NOMO-1 (cell line): ENCODE measurements around the gene ADAMTS7.
"Not testable (repeated sequence)": the region's sequence is repeated elsewhere in the genome, so short reads cannot be mapped to it uniquely, and the experiment has no call there.

Experiments
- DNase-seq, 2 experiments: peaks; one replicate each; lab custom pipeline; 2025; ENCODE audit not compliant: unreplicated experiment in 2 of 2; lab: John Stamatoyannopoulos, UW

Gene ADAMTS7

DNA sequence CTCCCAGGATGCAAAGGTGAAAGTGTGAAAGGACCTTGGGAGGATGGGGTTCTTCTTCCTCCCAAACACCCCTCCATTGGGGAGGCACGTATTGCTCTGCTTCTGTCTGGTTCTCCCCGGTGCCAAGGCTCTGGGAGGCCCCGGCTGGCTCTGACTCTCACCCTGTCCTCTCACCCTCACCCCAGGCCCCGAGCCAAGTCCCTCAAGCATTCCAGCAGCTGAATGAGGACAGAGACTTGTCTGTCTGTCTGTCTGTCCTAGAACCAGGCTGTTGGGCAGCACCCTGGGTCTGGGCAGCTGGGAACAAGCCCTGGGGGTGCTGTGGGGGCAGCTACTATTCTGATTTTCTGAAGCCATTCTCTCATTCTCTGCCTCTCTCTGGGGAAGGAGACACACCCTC is 29.9 kb downstream of the ADAMTS7 start:
- not testable (repeated sequence) for DNase-seq

DNA sequence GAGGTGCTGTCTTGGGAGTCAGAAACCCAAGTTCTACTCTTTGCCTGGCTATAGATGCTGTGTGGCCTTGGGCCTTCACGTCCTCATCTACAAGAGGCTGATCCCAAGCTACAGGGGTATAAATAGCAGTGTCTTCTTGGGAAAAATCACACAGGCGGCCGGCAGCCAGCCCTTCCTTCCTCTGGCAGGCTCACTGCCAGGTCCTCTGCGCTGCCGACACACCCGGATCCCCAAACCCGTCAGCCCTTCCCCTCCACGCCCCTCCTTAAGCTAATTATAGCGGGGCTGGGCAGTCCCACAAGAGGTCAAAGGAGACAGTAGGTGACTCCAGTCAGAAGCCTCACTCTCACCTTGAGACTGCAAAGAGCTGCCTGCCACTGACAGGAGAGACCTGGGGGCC is 31.3 kb downstream of the ADAMTS7 start:
- not testable (repeated sequence) for DNase-seq

DNA sequence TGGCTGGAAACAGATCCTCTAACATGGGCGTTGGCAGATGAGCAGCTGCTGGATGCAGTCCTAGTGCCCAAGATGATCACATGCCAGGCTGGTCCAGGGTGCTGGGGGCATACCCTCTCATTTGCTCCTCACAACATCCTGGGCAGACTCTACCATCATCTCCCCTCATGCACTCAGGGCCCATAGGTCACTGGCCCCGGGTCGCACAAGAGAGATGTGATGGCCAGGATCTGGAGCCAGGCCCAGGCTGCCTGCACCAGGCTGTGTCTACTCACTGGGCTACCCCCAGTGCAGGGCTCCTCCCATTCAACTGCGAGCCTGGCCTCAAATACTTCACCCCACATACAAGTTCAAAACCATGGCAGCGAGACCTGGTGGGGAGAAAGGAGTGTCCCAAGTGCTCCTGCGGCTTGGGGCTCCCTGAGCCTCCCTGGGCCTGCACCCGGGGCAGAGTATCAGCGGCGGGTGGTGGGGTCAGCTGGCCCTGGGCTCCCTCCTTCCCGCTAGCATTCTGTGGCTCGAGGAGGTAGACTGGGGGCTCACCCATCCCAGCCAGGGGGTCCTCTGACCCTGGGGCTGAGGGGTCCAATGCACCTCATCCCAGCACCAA is 32.0 kb downstream of the ADAMTS7 start:
- DNase-seq = not testable (repeated sequence)

DNA sequence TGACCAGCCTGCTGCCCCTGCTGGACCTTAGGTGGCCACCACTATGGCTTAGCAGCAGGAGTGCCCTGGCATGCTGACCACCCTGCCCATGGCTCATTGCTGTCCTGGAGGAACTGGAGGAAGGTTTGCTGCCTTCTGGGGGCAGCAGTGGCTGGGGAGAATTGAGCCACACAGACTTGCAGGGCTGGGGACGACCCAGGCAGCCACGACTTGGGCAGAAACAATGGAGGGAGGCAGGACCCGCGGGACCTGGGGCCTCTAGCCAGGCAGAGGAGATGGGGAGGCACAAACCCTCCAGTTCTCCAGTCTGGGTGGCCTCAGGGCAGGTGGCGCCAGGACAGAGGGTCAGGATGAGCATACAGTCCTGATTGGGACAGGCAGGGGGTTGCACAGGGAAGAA is 32.8 kb downstream of the ADAMTS7 start:
- no peak for DNase-seq

DNA sequence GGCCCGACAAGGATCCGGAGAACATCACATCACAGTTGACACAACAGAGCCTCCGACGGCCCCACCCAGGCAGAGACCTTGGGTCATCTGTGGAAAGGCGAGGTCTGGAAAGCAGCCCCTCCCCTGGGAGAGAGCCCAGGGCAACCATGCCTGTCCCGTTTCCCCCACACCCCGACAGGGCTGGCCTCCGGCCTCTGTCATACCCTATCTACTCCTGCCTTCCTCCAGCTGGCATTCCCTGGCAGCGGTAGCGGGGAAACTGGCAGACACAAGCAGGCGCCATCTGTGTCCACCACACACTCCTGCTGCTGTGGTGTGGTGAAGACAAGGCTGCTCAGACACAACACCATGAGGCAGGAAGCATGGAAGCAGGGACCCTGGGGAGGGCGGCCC is 33.3 kb downstream of the ADAMTS7 start:
- not testable (repeated sequence) for DNase-seq

DNA sequence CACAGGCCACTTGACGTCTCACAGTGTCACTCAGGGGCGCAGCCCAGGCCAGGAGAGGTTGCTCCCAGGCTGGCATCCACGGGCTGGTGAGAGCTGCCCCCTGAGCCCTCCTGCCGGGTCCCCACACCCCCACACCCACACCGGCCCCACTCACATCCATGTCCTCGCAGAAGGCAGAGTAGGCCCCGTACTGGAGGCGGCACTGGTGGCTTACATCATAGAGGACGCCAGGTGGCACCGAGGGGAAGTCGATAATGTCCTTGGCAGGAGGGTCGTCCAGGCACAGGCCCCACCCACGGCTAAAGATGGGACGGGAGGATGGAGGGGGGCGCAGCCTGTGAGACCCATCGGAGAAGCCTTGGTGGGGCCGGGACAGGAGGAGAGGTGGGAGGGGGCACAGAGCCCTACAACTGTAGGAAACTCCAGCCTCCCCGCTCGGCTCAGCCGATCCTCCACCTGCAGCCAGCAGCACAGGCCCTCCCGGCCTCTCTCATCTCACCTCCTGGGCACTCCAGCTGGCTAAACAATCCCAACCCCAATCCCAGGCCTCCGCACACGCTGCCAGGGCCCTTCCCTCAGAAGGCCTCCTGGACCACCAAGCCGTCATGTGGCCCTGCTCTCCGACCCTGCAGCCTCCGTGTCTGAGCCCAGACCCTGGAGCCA is 33.8 kb downstream of the ADAMTS7 start:
- DNase-seq = not testable (repeated sequence)

DNA sequence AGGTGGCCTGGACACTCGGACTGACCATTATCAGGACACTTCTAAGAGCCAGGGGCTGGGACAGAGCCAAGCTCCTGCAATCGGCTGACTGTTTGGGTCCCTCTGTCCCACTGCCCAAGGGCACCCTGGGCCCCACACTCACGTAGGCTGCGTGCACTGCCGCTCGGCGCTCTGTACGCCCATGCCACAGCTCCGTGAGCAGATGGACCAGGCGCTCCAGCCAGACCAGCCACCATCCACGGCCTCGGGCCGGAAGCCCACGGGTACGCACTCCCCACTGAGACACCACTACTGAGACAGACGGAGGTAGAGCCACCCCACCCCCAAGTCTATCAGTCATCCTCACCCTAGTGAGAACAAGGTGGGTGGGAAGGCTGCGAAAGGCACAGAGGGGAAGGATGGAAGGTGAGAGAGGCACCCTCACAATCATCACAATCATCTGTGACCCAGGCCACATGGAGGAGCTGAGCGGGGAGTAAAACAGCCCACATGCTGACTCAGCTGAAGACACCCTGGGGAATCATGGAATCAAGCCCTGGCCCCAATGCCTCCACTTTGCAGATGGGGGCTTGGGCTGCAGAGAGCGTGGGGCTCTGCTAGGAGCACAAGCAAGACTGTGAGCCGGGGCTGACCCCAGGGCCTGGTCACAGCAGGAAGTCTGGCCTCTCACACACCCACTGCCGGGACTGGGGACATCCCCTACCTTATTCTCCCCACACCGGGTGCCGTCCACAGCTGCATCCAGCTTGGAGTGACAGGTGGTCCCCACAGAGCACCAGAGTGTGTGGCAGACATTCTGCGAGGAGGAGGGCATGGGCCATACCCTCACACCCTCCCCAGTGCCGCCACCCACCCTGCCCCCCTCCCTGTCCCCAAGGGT is 35.0 kb downstream of the ADAMTS7 start:
- DNase-seq = not testable (repeated sequence)

DNA sequence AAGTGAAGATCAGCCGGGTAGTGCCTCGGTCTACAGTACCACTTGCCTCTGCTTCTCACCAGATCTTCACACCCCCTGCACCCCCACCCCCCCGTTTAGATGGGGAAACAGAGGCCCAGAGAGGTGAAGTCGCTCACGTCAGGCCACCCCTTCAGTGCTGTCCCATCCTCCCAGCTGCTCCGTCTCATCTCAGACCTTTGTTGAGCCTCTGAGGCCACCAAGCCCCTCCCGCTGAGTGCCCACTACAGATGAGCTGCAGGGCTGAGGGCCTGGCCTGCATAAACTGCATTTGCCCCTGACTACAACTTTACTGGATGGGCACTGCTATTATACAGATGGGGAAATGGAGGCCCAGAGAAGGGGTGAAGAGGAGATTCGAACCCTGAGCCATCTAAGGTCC is 35.8 kb downstream of the ADAMTS7 start:
- no peak for DNase-seq

DNA sequence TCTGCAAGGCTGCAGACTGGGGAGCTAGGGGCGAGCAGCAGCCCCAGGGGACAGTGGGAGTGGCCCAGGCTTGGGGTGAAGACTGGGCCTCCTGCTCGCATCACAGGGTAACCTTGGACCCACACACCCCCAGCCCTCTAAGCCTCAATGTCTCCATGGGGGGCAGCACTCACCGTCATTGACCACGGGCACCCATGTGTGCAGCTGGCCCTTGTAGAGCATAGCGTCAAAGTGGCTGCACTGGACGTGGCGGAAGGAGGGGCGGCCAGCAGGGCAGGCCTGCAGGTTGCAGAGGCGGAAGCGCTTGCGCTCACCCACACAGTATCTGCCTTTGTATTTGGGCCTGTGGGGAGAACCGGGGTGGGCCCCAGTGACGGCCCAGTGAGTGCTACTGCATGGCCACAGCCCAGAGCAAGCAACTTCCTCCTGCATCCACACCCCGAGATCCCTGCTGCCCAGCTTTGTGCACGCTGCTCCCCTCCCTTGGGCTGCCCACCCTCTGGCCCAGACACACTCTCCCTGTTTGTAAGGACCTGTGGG is 36.7 kb downstream of the ADAMTS7 start:
- DNase-seq = not testable (repeated sequence)

DNA sequence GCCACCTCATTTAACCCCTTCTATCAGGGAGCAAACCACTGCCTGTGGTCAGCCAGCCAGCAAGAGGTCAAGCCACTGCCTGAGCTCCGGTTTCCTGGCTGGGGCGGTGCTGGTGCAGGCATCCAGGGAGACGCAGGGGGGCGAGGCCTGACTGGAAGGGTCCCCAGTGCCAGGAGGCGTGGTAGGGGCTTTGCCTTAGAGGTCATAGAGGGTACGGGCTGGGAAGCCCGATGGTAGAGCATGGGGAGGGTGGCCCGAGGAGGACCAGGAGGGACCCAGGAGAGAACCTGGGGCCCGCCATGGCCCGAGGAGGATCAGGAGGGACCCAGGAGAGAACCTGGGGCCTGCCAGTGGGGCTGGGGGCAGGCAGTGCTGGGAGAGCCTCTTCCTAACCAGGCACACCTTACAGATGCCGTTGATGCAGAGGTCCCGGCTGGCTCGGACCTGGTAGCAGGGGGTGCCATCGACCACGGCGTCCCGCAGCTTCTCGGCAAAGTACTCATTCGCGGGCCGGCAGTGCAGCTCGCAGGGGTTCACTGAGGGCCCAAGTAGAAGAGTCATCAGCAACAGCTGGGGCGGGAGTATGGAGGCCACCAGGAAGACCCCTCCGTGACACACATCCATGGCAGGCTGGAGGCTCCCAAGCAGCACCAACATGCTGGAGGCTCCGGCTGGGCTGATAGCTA is 37.4 kb downstream of the ADAMTS7 start:
- DNase-seq = not testable (repeated sequence)

DNA sequence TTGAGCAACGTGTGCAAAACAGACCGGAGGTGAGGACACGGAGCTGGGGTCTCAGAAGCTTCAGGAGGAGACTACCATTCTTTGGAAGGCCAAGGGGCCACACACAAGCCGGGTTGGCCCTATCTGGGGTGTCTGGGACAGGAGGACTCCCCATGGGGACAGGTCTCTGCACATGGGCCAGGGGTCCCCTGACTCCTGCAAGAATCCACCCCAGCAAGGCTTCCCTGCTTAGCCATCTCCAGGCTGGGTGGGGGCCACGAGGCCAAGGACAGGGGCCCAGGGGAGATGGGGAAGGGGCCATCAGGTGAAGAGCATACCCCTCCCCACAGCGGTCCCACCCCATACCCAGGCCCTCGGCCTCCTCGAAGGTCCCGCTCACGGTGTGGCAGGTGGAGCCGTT is 38.5 kb downstream of the ADAMTS7 start:
- no peak for DNase-seq

DNA sequence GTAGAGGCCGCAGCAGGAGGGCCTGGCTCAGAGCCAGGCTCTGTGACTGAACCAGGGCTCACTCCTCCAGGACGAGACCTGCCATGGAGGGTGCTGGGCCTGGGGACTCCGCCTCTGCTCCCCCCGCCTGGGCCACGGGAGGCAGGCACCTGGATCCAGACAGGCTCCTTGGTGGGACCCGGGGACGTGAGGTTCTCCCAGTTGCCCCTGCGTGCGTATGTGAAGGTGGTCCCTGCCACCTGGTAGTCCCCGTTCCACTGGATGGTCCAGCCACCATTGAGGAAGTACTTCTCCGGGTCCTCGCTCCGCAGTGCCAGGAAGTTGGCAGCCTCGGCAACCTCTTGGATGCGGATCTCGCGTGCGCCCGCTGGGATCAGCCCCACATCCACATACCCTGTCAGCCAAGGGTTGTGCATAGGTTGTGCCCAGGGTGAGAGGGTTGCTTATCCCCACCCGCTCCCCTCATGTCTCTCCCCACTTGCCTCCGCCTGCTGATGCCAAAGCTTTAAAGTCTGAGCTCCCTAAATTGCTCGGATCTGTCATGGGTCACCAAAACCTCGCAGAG is 39.7 kb downstream of the ADAMTS7 start:
- not testable (repeated sequence) for DNase-seq

DNA sequence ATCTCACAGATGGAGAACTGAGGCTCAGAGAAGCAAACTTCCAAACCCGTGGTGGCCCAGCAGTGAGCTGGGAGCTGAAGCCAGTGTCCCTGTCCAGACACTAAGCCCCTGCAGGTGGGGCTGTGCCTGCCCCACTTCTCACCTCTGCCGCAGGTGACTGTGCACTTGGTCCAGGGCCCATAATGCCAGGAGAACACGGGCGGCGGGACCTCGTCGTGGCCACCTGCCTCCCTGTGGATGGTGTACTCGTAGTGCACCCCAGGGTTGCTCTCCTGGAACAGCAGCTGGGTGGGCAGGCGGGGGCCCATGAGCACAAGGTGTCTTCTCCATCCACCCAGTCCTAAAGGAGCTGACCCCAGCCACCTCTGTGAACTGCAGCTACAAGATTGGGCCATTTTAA is 40.2 kb downstream of the ADAMTS7 start:
- not testable (repeated sequence) for DNase-seq

DNA sequence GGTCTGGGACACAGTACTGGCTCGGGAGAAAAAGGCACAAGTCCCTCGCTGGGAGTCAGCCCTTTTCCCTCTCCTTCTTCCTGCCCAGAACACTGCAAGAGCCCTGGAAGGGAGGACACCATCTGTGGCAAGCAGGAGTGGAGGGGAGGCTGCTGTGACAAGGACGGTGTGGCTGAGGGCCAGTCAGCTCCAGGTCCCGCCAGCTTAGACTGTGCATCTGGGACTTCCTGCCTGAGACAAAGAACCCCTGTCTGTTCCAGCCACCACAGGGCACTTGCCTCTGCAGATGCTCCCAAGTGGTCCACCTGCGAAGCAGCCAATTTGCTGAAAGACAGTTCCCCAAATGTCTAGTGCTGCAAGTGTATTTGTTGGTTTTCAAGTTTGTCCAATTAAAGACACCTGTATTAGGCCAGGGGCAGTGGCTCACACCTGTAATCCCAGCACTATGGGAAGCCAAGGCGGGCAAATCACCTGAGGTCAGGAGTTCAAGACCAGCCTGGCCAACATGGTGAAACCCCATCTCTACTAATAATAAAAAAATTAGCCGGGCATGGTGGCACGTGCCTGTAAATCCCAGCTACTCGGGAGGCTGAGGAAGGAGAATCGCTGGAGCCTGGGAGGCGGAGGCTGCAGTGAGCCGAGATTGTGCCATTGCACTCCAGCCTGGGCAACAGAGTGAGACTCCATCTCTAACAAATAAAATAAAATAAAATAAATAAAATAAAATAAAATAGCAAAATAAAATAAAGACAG is 41.6 kb downstream of the ADAMTS7 start:
- not testable (repeated sequence) for DNase-seq

DNA sequence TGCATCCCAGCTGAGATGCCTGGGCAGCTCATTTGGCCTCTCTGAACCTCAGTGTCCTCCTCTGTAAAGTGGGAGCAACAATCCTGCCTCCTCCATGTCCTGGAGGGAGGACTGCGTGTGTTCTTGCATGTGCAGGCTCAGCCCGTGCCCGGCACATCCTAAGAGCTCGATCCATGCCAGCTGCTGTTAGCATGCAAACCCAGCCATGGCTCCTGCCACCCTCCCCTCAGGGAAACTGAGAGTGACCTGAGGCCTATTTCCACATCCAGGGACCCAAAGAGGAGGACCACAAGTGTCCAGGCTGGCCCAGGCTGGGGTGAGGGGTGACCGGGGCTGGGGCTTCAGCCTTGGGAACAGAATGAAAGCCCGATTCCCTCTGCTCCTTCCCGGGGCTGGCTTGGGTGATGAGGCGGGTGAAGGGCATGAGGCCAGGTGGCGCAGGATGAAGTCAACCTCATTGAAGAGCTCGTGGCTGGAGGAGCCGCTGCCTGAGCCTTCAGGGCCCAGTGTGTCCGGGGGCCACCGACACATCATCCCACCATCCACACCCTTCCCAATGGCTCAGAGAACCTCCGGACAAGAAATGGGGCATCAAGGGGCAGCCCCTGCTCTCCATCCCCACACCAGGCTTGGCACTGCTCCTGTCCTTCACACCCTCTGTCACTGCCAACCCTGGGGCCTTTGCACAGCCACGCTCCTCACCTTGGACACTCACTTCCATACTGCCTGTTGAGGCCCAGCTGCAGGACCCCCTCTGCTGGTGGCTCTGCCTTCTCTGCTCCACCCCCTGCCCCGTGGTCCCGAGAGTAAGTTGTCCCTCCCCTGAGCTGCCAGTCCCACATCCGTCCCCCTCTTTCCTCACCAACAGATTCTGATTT is 42.5 kb downstream of the ADAMTS7 start:
- DNase-seq = no peak

DNA sequence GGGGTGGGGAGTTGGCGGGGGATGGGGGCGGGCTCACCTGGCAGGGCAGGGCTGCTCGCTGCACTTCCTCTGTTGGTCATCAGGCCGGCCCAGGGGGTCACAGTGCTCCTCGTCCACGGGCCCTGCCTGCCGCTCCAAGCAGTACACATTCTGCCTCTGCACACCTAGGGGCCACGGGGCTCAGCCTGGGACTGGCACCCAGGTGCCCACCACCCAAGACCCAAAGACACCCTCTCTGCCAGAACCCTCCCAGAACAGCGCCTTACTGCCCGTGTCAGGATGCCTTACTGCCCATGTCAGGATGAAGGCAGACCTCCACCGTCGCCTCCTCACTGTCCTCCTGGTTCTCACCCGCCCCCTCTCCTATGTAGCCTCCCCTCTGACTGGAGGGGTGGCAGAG is 43.2 kb downstream of the ADAMTS7 start:
- DNase-seq = no peak

DNA sequence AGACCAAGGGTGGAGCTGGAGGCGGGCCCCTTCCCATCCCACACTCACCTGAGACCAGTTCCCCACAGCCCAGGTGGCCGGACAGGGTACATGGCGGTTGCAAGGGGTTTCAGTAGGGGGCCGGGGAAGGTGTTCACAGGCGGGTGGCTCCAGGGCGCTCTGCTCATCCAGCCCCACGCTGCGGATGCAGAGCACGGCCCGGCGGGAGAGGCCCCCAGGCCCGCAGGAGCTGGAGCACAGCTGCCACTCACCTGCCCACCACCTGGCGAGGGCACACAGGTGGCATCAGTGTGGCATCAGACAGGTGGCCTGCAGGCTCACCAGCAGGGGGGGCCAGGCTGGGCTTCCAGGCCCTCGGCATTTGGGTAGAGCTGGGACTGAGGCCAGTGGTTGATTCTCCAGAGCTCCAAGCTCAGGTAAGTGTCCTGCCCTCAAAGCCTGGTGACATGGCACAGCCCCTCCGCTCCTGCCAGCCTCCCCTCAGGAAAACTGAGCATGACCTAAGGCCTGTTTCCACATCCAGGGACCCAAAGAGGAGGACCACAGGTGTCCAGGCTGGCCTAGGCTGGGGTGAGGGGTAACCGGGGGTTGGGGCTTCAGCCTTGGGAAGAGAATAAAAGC is 43.8 kb downstream of the ADAMTS7 start:
- no peak for DNase-seq

DNA sequence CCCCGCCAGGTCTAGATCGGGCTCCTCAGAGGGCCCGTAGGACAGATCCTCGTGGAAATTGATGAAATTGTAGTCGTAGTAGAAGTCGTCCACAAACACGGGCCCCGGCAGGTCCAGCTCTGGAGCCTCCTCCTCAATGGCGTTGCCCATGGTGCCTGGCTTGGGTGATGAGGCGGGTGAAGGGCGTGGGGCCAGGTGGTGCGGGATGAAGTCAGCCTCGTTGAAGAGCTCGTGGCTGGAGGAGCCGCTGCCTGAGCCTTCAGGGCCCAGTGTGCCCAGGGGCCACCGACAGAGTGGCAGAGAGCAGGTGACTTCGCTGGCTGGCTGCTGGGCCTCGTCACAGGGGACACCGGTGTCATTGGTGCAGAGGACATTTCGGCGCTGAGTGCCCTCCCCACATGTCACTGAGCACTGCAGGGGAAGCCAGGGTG is 44.6 kb downstream of the ADAMTS7 start:
- not testable (repeated sequence) for DNase-seq
